Adrenal gland (tissue), 5 donors: ENCODE results near the gene ERF.

Source experiments
- POLR2A ChIP-seq, 2 donors: fragments of 450-650 bp; IDR thresholded peaks; one replicate each; pipeline ENCODE4 v1.6.1; 2017; ENCODE audit warnings: antibody characterized with exemption in 2 of 2, mild to moderate bottlenecking in 2 of 2, moderate library complexity in 1 of 2
- TF ChIP-seq, protein P1 (sequence below), 6 experiments: fragments of 450-650 bp in 4 of 6; fragments of 200-600 bp in 2 of 6; sonication (generic) in 1 of 6; IDR thresholded peaks; 1 replicate in 5 of 6; 2 replicates in 1 of 6; pipeline versions ENCODE4 v1.5.1 to v1.8.0; 2016 to 2021; ENCODE audit warnings: antibody characterized with exemption in 6 of 6, mild to moderate bottlenecking in 2 of 6, moderate library complexity in 1 of 6
- donor health status: DM: no; HTN: no; CAD: no.

DNA sequence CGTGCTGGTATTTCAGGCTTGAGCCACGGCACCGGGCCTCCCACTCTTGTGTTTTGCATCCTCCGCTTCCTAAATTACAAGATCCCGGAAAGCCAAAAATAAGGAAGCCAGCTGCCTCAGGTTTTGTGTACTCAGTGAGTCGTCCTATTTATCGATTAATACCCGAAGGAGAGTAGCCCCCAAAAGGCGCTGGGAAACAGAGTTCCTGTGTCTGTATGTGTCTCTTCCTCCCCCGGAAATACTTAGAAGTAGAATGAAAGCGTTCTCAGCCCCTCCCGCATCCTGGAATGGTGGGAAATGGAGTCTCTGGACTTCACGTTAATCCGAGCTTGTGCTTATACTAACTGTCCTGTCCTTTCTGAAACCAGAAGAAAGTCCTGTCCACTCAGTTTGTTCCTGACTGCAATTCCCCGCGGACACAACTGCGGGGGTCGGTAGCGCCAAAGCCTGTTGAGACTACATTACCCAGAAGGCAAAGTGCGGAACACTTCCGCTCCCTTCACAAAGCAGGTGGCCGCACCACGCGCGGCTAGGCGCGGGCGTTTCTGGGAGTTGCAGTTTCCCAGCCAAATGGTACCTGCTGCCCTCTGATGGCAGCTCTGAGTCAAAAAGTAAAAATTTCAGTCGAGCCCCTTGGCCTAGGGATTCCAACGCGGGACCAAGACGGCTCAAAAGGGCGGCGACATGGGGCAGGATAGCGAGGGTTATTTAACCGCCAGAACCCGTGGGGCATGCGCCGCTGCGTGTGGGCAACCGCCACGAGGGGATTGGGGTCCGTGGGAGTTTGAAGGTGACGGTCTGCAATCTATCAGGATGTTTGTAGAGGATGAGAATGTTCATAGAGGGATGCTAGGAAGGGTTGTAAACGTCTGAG, 10.3 kb downstream of the ERF start:
- TF ChIP-seq, protein P1, sequence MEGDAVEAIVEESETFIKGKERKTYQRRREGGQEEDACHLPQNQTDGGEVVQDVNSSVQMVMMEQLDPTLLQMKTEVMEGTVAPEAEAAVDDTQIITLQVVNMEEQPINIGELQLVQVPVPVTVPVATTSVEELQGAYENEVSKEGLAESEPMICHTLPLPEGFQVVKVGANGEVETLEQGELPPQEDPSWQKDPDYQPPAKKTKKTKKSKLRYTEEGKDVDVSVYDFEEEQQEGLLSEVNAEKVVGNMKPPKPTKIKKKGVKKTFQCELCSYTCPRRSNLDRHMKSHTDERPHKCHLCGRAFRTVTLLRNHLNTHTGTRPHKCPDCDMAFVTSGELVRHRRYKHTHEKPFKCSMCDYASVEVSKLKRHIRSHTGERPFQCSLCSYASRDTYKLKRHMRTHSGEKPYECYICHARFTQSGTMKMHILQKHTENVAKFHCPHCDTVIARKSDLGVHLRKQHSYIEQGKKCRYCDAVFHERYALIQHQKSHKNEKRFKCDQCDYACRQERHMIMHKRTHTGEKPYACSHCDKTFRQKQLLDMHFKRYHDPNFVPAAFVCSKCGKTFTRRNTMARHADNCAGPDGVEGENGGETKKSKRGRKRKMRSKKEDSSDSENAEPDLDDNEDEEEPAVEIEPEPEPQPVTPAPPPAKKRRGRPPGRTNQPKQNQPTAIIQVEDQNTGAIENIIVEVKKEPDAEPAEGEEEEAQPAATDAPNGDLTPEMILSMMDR (IDR thresholded peaks at IDR 0.05) = peak; percentile 34 to 68 (median 56)
- peak in 1 of 2 donors; percentile 74 for TF ChIP-seq POLR2A (IDR thresholded peaks at IDR 0.05)
